ENCODE results near the gene MAIP1.

- TF ChIP-seq EZH2 (IDR thresholded peaks at IDR 0.05) (no peak), POLR2AphosphoS5 (IDR thresholded peaks at IDR 0.05; ENCODE audit: borderline replicate concordance, low read depth, low read length) (no peak)
Observed at GRCh38 chr2:199977984-199978415, 22.6 kb downstream of the MAIP1 start.

Measured in SK-N-MC (cell line).